ENCODE measurements around the gene MC1R. TPM values are rescaled to one million over a fixed set of nuclear protein-coding genes. Genes with fewer than 3 reads are reported as not detected.
"Not testable (repeated sequence)": the region's sequence is repeated elsewhere in the genome, so short reads cannot be mapped to it uniquely, and the experiment has no call there.

Gene MC1R
- total RNA-seq, 2 experiments from 2014 or later, result 2.0 to 2.5 TPM

- Mint-ChIP-seq H3K36me3 (ENCODE audit: low read depth) (peaks cover 30% of the 10 kb centered on the region), H3K27ac (no peak overlapping the region), H3K27me3 (no peaks in the 10 kb centered on the region), H3K4me1 (ENCODE audit: low read depth) (peaks cover 7% of the 10 kb centered on the region), H3K4me3 (no peak overlapping the region), H3K9me3 (no peaks in the 10 kb centered on the region)
- DNase-seq (no peak), ATAC-seq (no peak)
- ChIA-PET CTCF (no interaction called here), POLR2A (interaction anchor here (1.1 kb wide), 1 partner anchor 10 kb away, joined by 4 read pairs; the partner anchor contains the start of gene TUBB3)
- no peak for TF ChIP-seq CTCF (IDR thresholded peaks at IDR 0.05)
- intact Hi-C loops (cut with micrococcal nuclease), result no loop called here
These were observed 6.0 kb upstream of the MC1R start for GRCh38 chr16:89912627-89913026.

GRCh38 chr16:89913408-89914387 lies 5.0 kb upstream of the MC1R start:
- no peak overlapping the region for H3K27ac Mint-ChIP-seq
- ATAC-seq, result no peak
- peaks cover 2% of the 10 kb centered on the region for H3K27me3 Mint-ChIP-seq
- TF ChIP-seq CTCF (IDR thresholded peaks at IDR 0.05), result no peak
- no peak for DNase-seq
- no peak overlapping the region for H3K4me3 Mint-ChIP-seq
- peaks cover 29% of the 10 kb centered on the region for H3K36me3 Mint-ChIP-seq (ENCODE audit: low read depth)
- CTCF ChIA-PET, result no interaction called here
- POLR2A ChIA-PET, result no interaction called here
- H3K9me3 Mint-ChIP-seq, result no peaks in the 10 kb centered on the region
- intact Hi-C loops (cut with micrococcal nuclease), result no loop called here
- peaks cover 14% of the 10 kb centered on the region for H3K4me1 Mint-ChIP-seq (ENCODE audit: low read depth)

- H3K9me3 Mint-ChIP-seq; H3K27me3 Mint-ChIP-seq; H3K27ac Mint-ChIP-seq; H3K4me3 Mint-ChIP-seq; intact Hi-C loops (cut with micrococcal nuclease); CTCF ChIA-PET; ATAC-seq; DNase-seq; POLR2A ChIA-PET: not testable (repeated sequence)
- peaks cover 19% of the 10 kb centered on the region for H3K4me1 Mint-ChIP-seq (ENCODE audit: low read depth)
- H3K36me3 Mint-ChIP-seq (ENCODE audit: low read depth), result peaks cover 21% of the 10 kb centered on the region
These were observed 3.9 kb upstream of the MC1R start for GRCh38 chr16:89914642-89915285.

GRCh38 chr16:89915303-89916232 lies 3.1 kb upstream of the MC1R start:
- Mint-ChIP-seq H3K36me3 (ENCODE audit: low read depth) (peaks cover 14% of the 10 kb centered on the region), H3K9me3 (no peaks in the 10 kb centered on the region), H3K4me1 (ENCODE audit: low read depth) (peaks cover 24% of the 10 kb centered on the region), H3K27ac (no peak overlapping the region), H3K27me3 (peaks cover 15% of the 10 kb centered on the region), H3K4me3 (no peak overlapping the region)
- ChIA-PET CTCF (no interaction called here), POLR2A (no interaction called here)
- ATAC-seq (no peak), DNase-seq (no peak)
- intact Hi-C loops (cut with micrococcal nuclease), result no loop called here
- no peak for TF ChIP-seq CTCF (IDR thresholded peaks at IDR 0.05)

All from activated CD8-positive, alpha-beta T cell treated with anti-CD3 and anti-CD28 coated beads for 36 hours (primary cell).